Measurements from ENCODE around the gene S100A16. TPM values are rescaled to one million over a fixed set of nuclear protein-coding genes. Genes with fewer than 3 reads are reported as not detected.

The S100A16 gene
- total and polyA plus RNA-seq, 9 of the 15 experiments (the other 6 are each of a cell fraction or from before 2014, with no cell fraction given) = 1.6 to 6.9 (median 4.3) TPM

DNA sequence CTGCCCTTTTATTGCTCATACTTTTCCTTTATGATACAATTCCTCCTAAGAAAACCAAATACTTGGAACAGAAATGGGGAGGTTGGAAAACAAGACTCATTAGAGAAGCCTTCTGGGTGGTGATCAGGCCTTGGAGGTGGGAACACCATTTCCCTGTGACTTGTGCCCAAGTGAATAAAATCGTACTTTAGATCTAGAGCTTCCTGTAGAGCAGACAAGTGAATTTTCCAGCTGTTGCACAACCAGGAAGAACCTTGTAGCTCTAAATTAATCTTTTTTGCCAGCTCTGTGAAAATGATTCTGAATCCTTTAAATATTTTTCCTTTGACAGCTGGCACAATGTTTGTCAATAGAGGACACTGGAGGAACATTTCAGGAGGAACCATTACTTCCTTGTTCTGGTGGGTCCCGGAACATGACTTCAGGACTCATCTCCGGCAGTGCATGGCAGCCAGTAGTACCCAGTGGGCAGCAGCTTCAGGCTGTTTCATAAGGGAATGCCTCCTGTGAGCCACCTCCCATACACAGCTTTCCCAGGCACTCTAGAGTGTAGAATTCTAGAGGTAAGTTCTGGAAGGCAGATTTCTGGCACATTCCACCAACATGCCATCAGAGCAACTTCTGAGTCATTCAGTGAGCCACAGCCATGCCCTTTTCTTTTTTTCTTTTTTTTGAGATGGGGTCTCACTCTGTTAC is 40.0 kb upstream of the S100A16 start:
- Histone ChIP-seq H3K4me1 (replicated peaks in 1 of 2; ENCODE audit: control insufficient read depth in 2 of 2, insufficient read depth in 2 of 2, low read length in 2 of 2) (peaks cover 13 to 14% of the 10 kb centered on the region in 2 experiments), H3K9ac (ENCODE audit: insufficient read depth in 1 of 2, low read depth in 2 of 2, low read length in 2 of 2) (no peak overlapping the region), H3K27me3 (ENCODE audit: control insufficient read depth in 2 of 2, insufficient read depth in 2 of 2, low read length in 2 of 2) (no peaks in the 10 kb centered on the region), H4K20me1 (replicated peaks; ENCODE audit: control insufficient read depth, insufficient read depth, low read length) (no peaks in the 10 kb centered on the region), H3K27ac (ENCODE audit: extremely low read depth, low read depth, low read length) (no peak overlapping the region), H2AFZ (ENCODE audit: low read depth, low read length) (peak overlapping the region; percentile 68), H3K9me3 (replicated peaks; ENCODE audit: control insufficient read depth, insufficient read depth, low read depth, low read length) (no peaks in the 10 kb centered on the region), H3K36me3 (ENCODE audit: control insufficient read depth, insufficient read depth, low read length) (no peaks in the 10 kb centered on the region), H3K4me2 (ENCODE audit: insufficient read depth, low read length) (no peak overlapping the region), H3K79me2 (ENCODE audit: control insufficient read depth, insufficient read depth, low read length) (no peaks in the 10 kb centered on the region), H3K4me3 (no peak overlapping the region), H3K9me1 (ENCODE audit: control insufficient read depth, insufficient read depth, low read length) (no peaks in the 10 kb centered on the region)
- BruUV-seq (replicated peaks) = no TSS peak
- no peak for ATAC-seq
- DNase-seq (ENCODE audit: extremely low read depth in 1 of 4, low spot score in 3 of 4) = no peak
- ChIA-PET POLR2A (interaction anchor here (1.3 to 14.7 kb wide), 3 partner anchors 8 to 44 kb away, joined by 3 to 205 read pairs (median 51); partner anchors contain the start of genes CHTOP and SNAPIN), CTCF (ENCODE audit: low intra/inter-chr PET ratio) (no interaction called here)
- intact Hi-C loops (cut with micrococcal nuclease) (no loop called here), in situ Hi-C loops (cut with MboI) (no loop called here)
- peak; percentile 12; the same call in 1 of the 2 replicates for TF ChIP-seq CEBPB (tag; IDR thresholded peaks at IDR 0.05)
- TF ChIP-seq, protein P1, sequence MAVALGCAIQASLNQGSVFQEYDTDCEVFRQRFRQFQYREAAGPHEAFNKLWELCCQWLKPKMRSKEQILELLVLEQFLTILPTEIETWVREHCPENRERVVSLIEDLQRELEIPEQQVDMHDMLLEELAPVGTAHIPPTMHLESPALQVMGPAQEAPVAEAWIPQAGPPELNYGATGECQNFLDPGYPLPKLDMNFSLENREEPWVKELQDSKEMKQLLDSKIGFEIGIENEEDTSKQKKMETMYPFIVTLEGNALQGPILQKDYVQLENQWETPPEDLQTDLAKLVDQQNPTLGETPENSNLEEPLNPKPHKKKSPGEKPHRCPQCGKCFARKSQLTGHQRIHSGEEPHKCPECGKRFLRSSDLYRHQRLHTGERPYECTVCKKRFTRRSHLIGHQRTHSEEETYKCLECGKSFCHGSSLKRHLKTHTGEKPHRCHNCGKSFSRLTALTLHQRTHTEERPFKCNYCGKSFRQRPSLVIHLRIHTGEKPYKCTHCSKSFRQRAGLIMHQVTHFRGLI (CRISPR knock-in tag; IDR thresholded peaks at IDR 0.05) = no peak
- peak; percentile 26 for FAIRE-seq
- 64% methylated on average over 3 of the region's 3 CpGs for WGBS (ENCODE audit: insufficient coverage, low coverage, missing lambda C conversion rate)

DNA sequence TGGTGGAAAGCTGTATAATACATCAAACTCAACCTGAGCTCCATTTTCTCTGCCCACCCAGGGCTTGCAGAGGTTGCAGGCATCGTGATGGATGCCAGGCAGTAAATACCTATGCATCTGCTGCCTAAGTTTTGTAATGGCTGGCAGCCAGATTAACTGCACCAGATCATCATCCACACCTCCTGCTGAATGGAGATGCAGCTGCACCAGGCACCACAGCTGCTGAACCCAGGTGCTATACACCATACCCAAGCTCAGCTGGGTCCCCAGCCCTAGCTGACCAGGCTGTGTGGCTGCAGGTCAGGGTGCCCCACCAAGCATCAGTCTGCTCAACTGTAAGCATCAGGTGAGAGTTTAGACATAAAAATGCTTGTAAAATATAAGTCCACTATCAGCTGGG is 38.8 kb upstream of the S100A16 start:
- BruUV-seq (replicated peaks) = no TSS peak
- Histone ChIP-seq H3K9ac (ENCODE audit: insufficient read depth in 1 of 2, low read depth in 2 of 2, low read length in 2 of 2) (no peak overlapping the region), H3K9me3 (replicated peaks; ENCODE audit: control insufficient read depth, insufficient read depth, low read depth, low read length) (no peaks in the 10 kb centered on the region), H3K36me3 (ENCODE audit: control insufficient read depth, insufficient read depth, low read length) (peaks cover 5% of the 10 kb centered on the region; the same call in 1 of the 3 replicates), H2AFZ (ENCODE audit: low read depth, low read length) (no peak overlapping the region), H3K27ac (ENCODE audit: extremely low read depth, low read depth, low read length) (no peak overlapping the region), H4K20me1 (replicated peaks; ENCODE audit: control insufficient read depth, insufficient read depth, low read length) (no peaks in the 10 kb centered on the region), H3K9me1 (ENCODE audit: control insufficient read depth, insufficient read depth, low read length) (no peaks in the 10 kb centered on the region), H3K79me2 (ENCODE audit: control insufficient read depth, insufficient read depth, low read length) (no peaks in the 10 kb centered on the region), H3K4me3 (no peak overlapping the region), H3K4me1 (replicated peaks in 1 of 2; ENCODE audit: control insufficient read depth in 2 of 2, insufficient read depth in 2 of 2, low read length in 2 of 2) (peaks cover 14% of the 10 kb centered on the region in 2 experiments), H3K4me2 (ENCODE audit: insufficient read depth, low read length) (no peak overlapping the region), H3K27me3 (ENCODE audit: control insufficient read depth in 2 of 2, insufficient read depth in 2 of 2, low read length in 2 of 2) (no peaks in the 10 kb centered on the region)
- 43% methylated on average over 1 of the region's 1 CpG for WGBS (ENCODE audit: insufficient coverage, low coverage, missing lambda C conversion rate)
- in situ Hi-C loops (cut with MboI) = no loop called here
- FAIRE-seq (no peak), DNase-seq (ENCODE audit: extremely low read depth in 1 of 4, low spot score in 3 of 4) (no peak), ATAC-seq (no peak)
- intact Hi-C loops (cut with micrococcal nuclease) = no loop called here
- CTCF ChIA-PET (ENCODE audit: low intra/inter-chr PET ratio) = no interaction called here
- POLR2A ChIA-PET = interaction anchor here (0.5 to 14.7 kb wide), 5 partner anchors 9 to 114 kb away, joined by 3 to 205 read pairs (median 5); partner anchors contain the start of genes CHTOP, S100A13 and SNAPIN
- TF ChIP-seq, protein P2, sequence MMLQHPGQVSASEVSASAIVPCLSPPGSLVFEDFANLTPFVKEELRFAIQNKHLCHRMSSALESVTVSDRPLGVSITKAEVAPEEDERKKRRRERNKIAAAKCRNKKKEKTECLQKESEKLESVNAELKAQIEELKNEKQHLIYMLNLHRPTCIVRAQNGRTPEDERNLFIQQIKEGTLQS (IDR thresholded peaks at IDR 0.05) = no peak
- TF ChIP-seq, protein P2 (CRISPR knock-in tag; conservative IDR thresholded peaks at IDR 0.05) = no peak
- no peak for TF ChIP-seq U2AF2 (optimal IDR thresholded peaks at IDR 0.05; ENCODE audit: low read depth, low read length)
- no peak for TF ChIP-seq CC2D1A (IDR thresholded peaks at IDR 0.05)
- TF ChIP-seq MEF2A (IDR thresholded peaks at IDR 0.05; ENCODE audit: control insufficient read depth, low read depth, low read length) = no peak
- TF ChIP-seq ZNF436 (CRISPR knock-in tag; IDR thresholded peaks at IDR 0.05) = no peak
- TF ChIP-seq, protein P3, sequence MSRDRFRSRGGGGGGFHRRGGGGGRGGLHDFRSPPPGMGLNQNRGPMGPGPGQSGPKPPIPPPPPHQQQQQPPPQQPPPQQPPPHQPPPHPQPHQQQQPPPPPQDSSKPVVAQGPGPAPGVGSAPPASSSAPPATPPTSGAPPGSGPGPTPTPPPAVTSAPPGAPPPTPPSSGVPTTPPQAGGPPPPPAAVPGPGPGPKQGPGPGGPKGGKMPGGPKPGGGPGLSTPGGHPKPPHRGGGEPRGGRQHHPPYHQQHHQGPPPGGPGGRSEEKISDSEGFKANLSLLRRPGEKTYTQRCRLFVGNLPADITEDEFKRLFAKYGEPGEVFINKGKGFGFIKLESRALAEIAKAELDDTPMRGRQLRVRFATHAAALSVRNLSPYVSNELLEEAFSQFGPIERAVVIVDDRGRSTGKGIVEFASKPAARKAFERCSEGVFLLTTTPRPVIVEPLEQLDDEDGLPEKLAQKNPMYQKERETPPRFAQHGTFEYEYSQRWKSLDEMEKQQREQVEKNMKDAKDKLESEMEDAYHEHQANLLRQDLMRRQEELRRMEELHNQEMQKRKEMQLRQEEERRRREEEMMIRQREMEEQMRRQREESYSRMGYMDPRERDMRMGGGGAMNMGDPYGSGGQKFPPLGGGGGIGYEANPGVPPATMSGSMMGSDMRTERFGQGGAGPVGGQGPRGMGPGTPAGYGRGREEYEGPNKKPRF (IDR thresholded peaks at IDR 0.05; ENCODE audit: low read depth, low read length) = no peak
- no peak for TF ChIP-seq TCF7 (IDR thresholded peaks at IDR 0.05; ENCODE audit: borderline replicate concordance)
- TF ChIP-seq ZNF75A (CRISPR knock-in tag; IDR thresholded peaks at IDR 0.05) = no peak

Data from K562 (cell line).